DOHH2 (cell line): ENCODE measurements around the gene GPR171.

Experiments used
- H3F3A ChIP-seq: fragments of 200-600 bp; sonication (generic), shearing (Covaris generic); 2 replicates; pipeline ENCODE4 v1.6.0; 2016; ENCODE audit warnings: antibody characterized with exemption, mild to moderate bottlenecking; ENCODE audit not compliant: control insufficient read depth, insufficient read depth
- H3K27ac ChIP-seq: fragments of 200-600 bp; sonication (generic); 2 replicates; pipeline ENCODE4 v1.5.1; 2014; ENCODE audit warnings: low read depth, mild to moderate bottlenecking, low read length, moderate library complexity
- H3K27me3 ChIP-seq: fragments of 200-600 bp; sonication (generic); 2 replicates; pipeline ENCODE4 v1.6.1; 2014; ENCODE audit warnings: mild to moderate bottlenecking, low read length, mixed read lengths; ENCODE audit not compliant: control insufficient read depth
- H3K36me3 ChIP-seq: fragments of 200-600 bp; sonication (generic); 2 replicates; pipeline ENCODE4 v1.6.1; 2014; ENCODE audit warnings: mild to moderate bottlenecking, low read length, moderate library complexity, mixed read lengths; ENCODE audit not compliant: control insufficient read depth
- H3K4me1 ChIP-seq: fragments of 200-600 bp; sonication (generic); 2 replicates; pipeline ENCODE4 v1.6.1; 2014; ENCODE audit warnings: mild to moderate bottlenecking, low read length, mixed read lengths; ENCODE audit not compliant: control insufficient read depth
- H3K4me2 ChIP-seq: fragments of 200-600 bp; sonication (generic); 2 replicates; pipeline ENCODE4 v1.6.0; 2014; ENCODE audit warnings: mild to moderate bottlenecking, low read length, moderate library complexity
- H3K4me3 ChIP-seq: fragments of 200-600 bp; sonication (generic); 2 replicates; pipeline ENCODE4 v1.5.1; 2014; ENCODE audit warnings: mild to moderate bottlenecking, low read length, mixed read lengths
- H3K79me2 ChIP-seq: fragments of 200-600 bp; sonication (generic); 2 replicates; pipeline ENCODE4 v1.6.1; 2014; ENCODE audit warnings: mild to moderate bottlenecking, low read length, mixed read lengths; ENCODE audit not compliant: control insufficient read depth
- H3K9me2 ChIP-seq: fragments of 200-600 bp; sonication (generic); replicated peaks from 2 replicates; pipeline ENCODE4 v1.6.1; 2014; ENCODE audit warnings: mild to moderate bottlenecking, low read length, mixed read lengths; ENCODE audit not compliant: control insufficient read depth
- H3K9me3 ChIP-seq: fragments of 200-600 bp; sonication (generic); 2 replicates; pipeline ENCODE4 v1.6.1; 2014; ENCODE audit warnings: antibody characterized with exemption, low read length, mixed read lengths; ENCODE audit not compliant: control insufficient read depth, insufficient read depth
- H4K20me1 ChIP-seq: fragments of 200-600 bp; sonication (generic); 2 replicates; pipeline ENCODE4 v1.6.0; 2014; ENCODE audit warnings: low read depth, mild to moderate bottlenecking, antibody characterized with exemption, low read length, moderate library complexity; ENCODE audit not compliant: control insufficient read depth, insufficient read depth
- EZH2phosphoT487 ChIP-seq: fragments of 200-600 bp; sonication (generic); IDR thresholded peaks from 2 replicates; pipeline ENCODE4 v1.6.1; 2017; ENCODE audit warnings: borderline replicate concordance, mild to moderate bottlenecking, antibody characterized with exemption, low read length, moderate library complexity, mixed read lengths
- TF ChIP-seq, protein P1 (sequence below): fragments of 200-600 bp; sonication (generic); IDR thresholded peaks from one replicate; pipeline ENCODE4 v1.5.1; 2014; ENCODE audit warnings: antibody characterized with exemption, mild to moderate bottlenecking, low read depth, low read length; ENCODE audit not compliant: poor library complexity, severe bottlenecking

The GPR171 gene

DNA sequence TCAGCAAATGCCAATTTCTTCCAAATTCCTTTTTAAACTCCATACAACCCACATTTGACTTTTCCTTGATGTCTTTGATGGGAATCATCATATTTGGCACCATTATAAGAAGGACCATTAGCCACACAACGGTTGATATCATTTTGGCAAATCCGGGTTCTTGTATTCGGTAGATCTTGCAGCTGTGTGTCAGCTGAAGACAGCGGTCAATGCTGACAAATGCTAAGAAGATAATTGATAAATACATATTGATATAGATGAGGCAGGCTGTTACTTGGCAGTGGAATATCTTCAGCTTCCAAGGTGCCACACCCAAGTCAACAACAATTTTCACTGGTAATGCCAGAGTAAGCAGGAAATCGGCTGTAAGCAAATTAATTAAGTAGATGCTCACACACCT is 4.2 kb downstream of the GPR171 start:
- TF ChIP-seq, protein P1, sequence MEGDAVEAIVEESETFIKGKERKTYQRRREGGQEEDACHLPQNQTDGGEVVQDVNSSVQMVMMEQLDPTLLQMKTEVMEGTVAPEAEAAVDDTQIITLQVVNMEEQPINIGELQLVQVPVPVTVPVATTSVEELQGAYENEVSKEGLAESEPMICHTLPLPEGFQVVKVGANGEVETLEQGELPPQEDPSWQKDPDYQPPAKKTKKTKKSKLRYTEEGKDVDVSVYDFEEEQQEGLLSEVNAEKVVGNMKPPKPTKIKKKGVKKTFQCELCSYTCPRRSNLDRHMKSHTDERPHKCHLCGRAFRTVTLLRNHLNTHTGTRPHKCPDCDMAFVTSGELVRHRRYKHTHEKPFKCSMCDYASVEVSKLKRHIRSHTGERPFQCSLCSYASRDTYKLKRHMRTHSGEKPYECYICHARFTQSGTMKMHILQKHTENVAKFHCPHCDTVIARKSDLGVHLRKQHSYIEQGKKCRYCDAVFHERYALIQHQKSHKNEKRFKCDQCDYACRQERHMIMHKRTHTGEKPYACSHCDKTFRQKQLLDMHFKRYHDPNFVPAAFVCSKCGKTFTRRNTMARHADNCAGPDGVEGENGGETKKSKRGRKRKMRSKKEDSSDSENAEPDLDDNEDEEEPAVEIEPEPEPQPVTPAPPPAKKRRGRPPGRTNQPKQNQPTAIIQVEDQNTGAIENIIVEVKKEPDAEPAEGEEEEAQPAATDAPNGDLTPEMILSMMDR = no peak
- no peak for TF ChIP-seq EZH2phosphoT487
- Histone ChIP-seq H4K20me1 (no peaks in the 10 kb centered on the region), H3K27ac (no peak overlapping the region), H3K36me3 (no peaks in the 10 kb centered on the region), H3K4me1 (no peaks in the 10 kb centered on the region), H3F3A (no peaks in the 10 kb centered on the region), H3K79me2 (no peaks in the 10 kb centered on the region), H3K4me3 (no peak overlapping the region), H3K9me2 (no peaks in the 10 kb centered on the region), H3K27me3 (no peaks in the 10 kb centered on the region), H3K4me2 (no peak overlapping the region), H3K9me3 (no peaks in the 10 kb centered on the region)

DNA sequence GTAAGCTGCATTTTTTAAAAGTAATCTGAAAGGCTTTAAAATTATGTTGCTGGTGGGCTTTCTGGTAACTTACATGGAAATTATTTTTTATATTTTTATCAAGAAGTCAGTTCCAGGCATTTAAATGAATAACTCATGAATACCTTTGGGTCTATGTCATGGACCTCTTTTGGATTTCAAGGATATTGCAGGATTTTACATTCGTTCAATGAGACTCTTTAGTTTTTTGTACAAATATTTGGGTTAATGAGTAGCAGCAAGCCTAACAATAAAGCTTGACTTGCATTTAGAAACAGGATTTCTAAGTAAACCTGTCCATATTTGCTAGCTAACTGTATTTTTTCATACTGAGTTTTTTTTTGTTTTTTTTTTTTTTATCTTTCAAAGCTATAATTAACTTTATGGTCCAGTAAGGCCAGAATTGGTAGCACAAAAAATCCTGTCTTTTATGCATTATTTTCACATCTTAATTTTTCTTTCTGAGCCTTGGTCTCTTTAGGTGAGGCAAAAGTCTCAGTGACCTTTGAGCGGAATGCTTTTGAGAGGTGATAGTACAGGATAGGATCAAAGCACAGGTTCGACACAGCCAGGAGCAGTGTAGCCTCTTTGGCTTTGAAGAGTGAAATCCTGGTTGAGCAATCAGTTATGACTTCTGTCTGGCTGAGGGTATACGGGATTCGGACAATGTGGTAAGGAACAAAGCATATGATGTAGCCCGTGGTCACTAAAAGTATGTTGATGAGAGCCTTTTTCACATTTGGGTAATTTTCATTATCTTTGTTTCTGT is 4.8 kb downstream of the GPR171 start:
- Histone ChIP-seq H3K36me3 (no peaks in the 10 kb centered on the region), H3K9me3 (no peaks in the 10 kb centered on the region), H3F3A (no peaks in the 10 kb centered on the region), H3K4me2 (no peak overlapping the region), H3K9me2 (no peaks in the 10 kb centered on the region), H4K20me1 (no peaks in the 10 kb centered on the region), H3K4me1 (no peaks in the 10 kb centered on the region), H3K27ac (no peak overlapping the region), H3K79me2 (no peaks in the 10 kb centered on the region), H3K27me3 (no peaks in the 10 kb centered on the region), H3K4me3 (no peak overlapping the region)
- TF ChIP-seq EZH2phosphoT487 = no peak
- TF ChIP-seq, protein P1 = no peak

DNA sequence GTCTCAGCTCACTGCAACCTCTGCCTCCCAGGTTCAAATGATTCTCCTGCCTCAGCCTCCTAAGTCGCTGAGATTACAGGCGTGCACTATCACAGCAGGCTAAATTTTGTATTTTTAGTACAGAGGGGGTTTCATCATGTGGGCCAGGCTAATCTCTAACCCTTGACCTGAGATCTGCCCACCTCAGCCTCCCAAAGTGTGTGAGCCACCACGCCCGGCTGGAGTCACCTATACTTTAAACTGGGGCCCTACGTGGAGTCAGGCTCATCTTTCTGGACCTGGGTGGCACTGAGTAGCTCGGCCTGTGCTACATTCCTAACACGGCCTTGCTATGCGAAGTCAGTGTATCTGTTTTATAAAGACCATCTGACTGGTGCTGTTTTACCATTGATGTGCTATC is 5.8 kb downstream of the GPR171 start:
- Histone ChIP-seq H3K4me2 (no peak overlapping the region), H3K9me3 (no peaks in the 10 kb centered on the region)

More for the DNA sequence above, 5.8 kb downstream of the GPR171 start:
- Histone ChIP-seq H3K27ac (no peak overlapping the region), H3K36me3 (no peaks in the 10 kb centered on the region), H3K4me3 (no peak overlapping the region), H3K9me2 (no peaks in the 10 kb centered on the region), H3K27me3 (no peaks in the 10 kb centered on the region), H3F3A (no peaks in the 10 kb centered on the region), H4K20me1 (no peaks in the 10 kb centered on the region), H3K79me2 (no peaks in the 10 kb centered on the region), H3K4me1 (no peaks in the 10 kb centered on the region)
- TF ChIP-seq EZH2phosphoT487 = no peak
- TF ChIP-seq, protein P1 = no peak
